ENCODE measurements around the gene SETD7.

GRCh38 chr4:139461022-139461628, 94.9 kb downstream of the SETD7 start:
- TF ChIP-seq CTCF (IDR thresholded peaks at IDR 0.05; ENCODE audit: low read depth, low read length) (no peak), POLR2A (IDR thresholded peaks at IDR 0.05; ENCODE audit: extremely low read depth, insufficient read length) (no peak)

Measured in NB4 (cell line).